ENCODE results near the gene SH3RF3.
"Not testable (repeated sequence)": the region's sequence is repeated elsewhere in the genome, so short reads cannot be mapped to it uniquely, and the experiment has no call there.

Gene SH3RF3

GRCh38 chr2:109521233-109522062 lies 392.4 kb downstream of the SH3RF3 start:
- DNase-seq (ENCODE audit: low read depth in 2 of 2), result no peak

- no peak for DNase-seq (ENCODE audit: low read depth in 2 of 2)
These were observed 393.0 kb downstream of the SH3RF3 start for GRCh38 chr2:109522063-109522374.

- DNase-seq (ENCODE audit: low read depth in 2 of 2), result no peak
These were observed 394.1 kb downstream of the SH3RF3 start for GRCh38 chr2:109523121-109523520.

GRCh38 chr2:109523536-109524361 lies 394.7 kb downstream of the SH3RF3 start:
- no peak for DNase-seq (ENCODE audit: low read depth in 2 of 2)

GRCh38 chr2:109525836-109526235 lies 396.8 kb downstream of the SH3RF3 start:
- no peak for DNase-seq (ENCODE audit: low read depth in 2 of 2)

- no peak for DNase-seq (ENCODE audit: low read depth in 2 of 2)
These were observed 397.5 kb downstream of the SH3RF3 start for GRCh38 chr2:109526442-109526970.

GRCh38 chr2:109527079-109527478 lies 398.1 kb downstream of the SH3RF3 start:
- DNase-seq (ENCODE audit: low read depth in 2 of 2), result no peak

- DNase-seq (ENCODE audit: low read depth in 2 of 2), result no peak
These were observed 399.1 kb downstream of the SH3RF3 start for GRCh38 chr2:109527846-109528705.

GRCh38 chr2:109528811-109529501 lies 400.0 kb downstream of the SH3RF3 start:
- no peak for DNase-seq (ENCODE audit: low read depth in 2 of 2)

- no peak for DNase-seq (ENCODE audit: low read depth in 2 of 2)
These were observed 400.8 kb downstream of the SH3RF3 start for GRCh38 chr2:109529532-109530449.

GRCh38 chr2:109530712-109531111 lies 401.7 kb downstream of the SH3RF3 start:
- no peak for DNase-seq (ENCODE audit: low read depth in 2 of 2)

GRCh38 chr2:109531221-109531620 lies 402.2 kb downstream of the SH3RF3 start:
- DNase-seq (ENCODE audit: low read depth in 2 of 2), result no peak

GRCh38 chr2:109531896-109532727 lies 403.1 kb downstream of the SH3RF3 start:
- no peak for DNase-seq (ENCODE audit: low read depth in 2 of 2)

- DNase-seq (ENCODE audit: low read depth in 2 of 2), result no peak
These were observed 403.7 kb downstream of the SH3RF3 start for GRCh38 chr2:109532728-109533076.

GRCh38 chr2:109533823-109534222 lies 404.8 kb downstream of the SH3RF3 start:
- DNase-seq (ENCODE audit: low read depth in 2 of 2), result no peak

- no peak for DNase-seq (ENCODE audit: low read depth in 2 of 2)
These were observed 406.4 kb downstream of the SH3RF3 start for GRCh38 chr2:109535217-109535946.

- not testable (repeated sequence) for DNase-seq (ENCODE audit: low read depth in 2 of 2)
These were observed 407.6 kb downstream of the SH3RF3 start for GRCh38 chr2:109536556-109536955.

GRCh38 chr2:109537565-109538222 lies 408.7 kb downstream of the SH3RF3 start:
- DNase-seq (ENCODE audit: low read depth in 2 of 2), result no peak

Data from stimulated activated CD8-positive, alpha-beta memory T cell treated with anti-CD3 and anti-CD28 coated beads, Interleukin-15, amount 100 ng/mL, for 4 hours (primary cell).